A673 (cell line): ENCODE data around the gene FAM229A. TPM values are rescaled to one million over a fixed set of nuclear protein-coding genes. Genes with fewer than 3 reads are reported as not detected.

ENCODE experiments used
- BruUV-seq: library from RNA; stranded (reverse); fragments of 400-500 nt; replicated peaks from 2 replicates; lab custom pipeline; 2021; lab: Mats Ljungman, UMichigan
- CTCF ChIA-PET: fragments of 300-600 bp; sonication (Branson Sonifier 250); formaldehyde crosslinking; loops from one replicate; lab custom pipeline; 2022; ENCODE audit warnings: antibody characterized with exemption; lab: Charles Lee
- POLR2A ChIA-PET: fragments of 300-600 bp; sonication (Branson Sonifier 250); formaldehyde crosslinking; loops from one replicate; lab custom pipeline; 2022; ENCODE audit warnings: antibody characterized with exemption; ENCODE audit not compliant: low non-redundant PET; lab: Charles Lee
- DNase-seq: peaks from one replicate; pipeline ENCODE4 v3.0.0-alpha.2; 2015; ENCODE audit warnings: low spot score
- H3K27ac ChIP-seq: fragments of 200-600 bp; sonication (generic); 2 replicates; pipeline ENCODE4 v1.5.1; 2016; ENCODE audit warnings: mixed run types, low read depth, mild to moderate bottlenecking, mixed read lengths, antibody characterized with exemption, low read length; ENCODE audit not compliant: poor library complexity, severe bottlenecking
- H3K27me3 ChIP-seq: fragments of 200-600 bp; sonication (generic); replicated peaks from 2 replicates; pipeline ENCODE4 v1.6.1; 2017; ENCODE audit warnings: mixed run types, low read depth, mild to moderate bottlenecking, mixed read lengths, antibody characterized with exemption, low read length; ENCODE audit not compliant: insufficient read depth, poor library complexity
- H3K36me3 ChIP-seq: fragments of 200-600 bp; sonication (generic); 2 replicates; pipeline ENCODE4 v1.6.1; 2016; ENCODE audit warnings: mixed run types, mild to moderate bottlenecking, mixed read lengths, antibody characterized with exemption, low read length; ENCODE audit not compliant: insufficient read depth, poor library complexity, severe bottlenecking
- H3K4me1 ChIP-seq: fragments of 200-600 bp; sonication (generic); 2 replicates; pipeline ENCODE4 v1.6.1; 2017; ENCODE audit warnings: mixed run types, mild to moderate bottlenecking, mixed read lengths, antibody characterized with exemption, low read length; ENCODE audit not compliant: insufficient read depth, poor library complexity, severe bottlenecking
- H3K4me3 ChIP-seq: fragments of 200-600 bp; sonication (generic); 2 replicates; pipeline ENCODE4 v1.5.1; 2016; ENCODE audit warnings: low read depth, mixed run types, mild to moderate bottlenecking, mixed read lengths, low read length; ENCODE audit not compliant: poor library complexity, severe bottlenecking
- H3K9me3 ChIP-seq: fragments of 200-600 bp; sonication (generic); 2 replicates; pipeline ENCODE4 v1.6.1; 2016; ENCODE audit warnings: mixed run types, low read depth, mild to moderate bottlenecking, mixed read lengths, antibody characterized with exemption, low read length; ENCODE audit not compliant: poor library complexity, severe bottlenecking
- EZH2 ChIP-seq: fragments of 200-600 bp; sonication (generic); IDR thresholded peaks from 2 replicates; pipeline ENCODE4 v1.6.1; 2017; ENCODE audit warnings: borderline replicate concordance, low read depth, mild to moderate bottlenecking, mixed read lengths, antibody characterized with exemption, low read length; ENCODE audit not compliant: poor library complexity, severe bottlenecking
- intact Hi-C: fragments of 100-400 bp; cut with micrococcal nuclease; formaldehyde crosslinking; loops from one replicate; pipeline ENCODE4 v1.10.0; 2022; ENCODE audit not compliant: unreplicated experiment
- total RNA-seq: library from RNA; stranded (reverse); gene quantifications from 2 replicates; pipeline ENCODE4 v1.2.3, GENCODE V29; 2021
- TF ChIP-seq, protein P1 (sequence below): fragments of 300-800, 200-600 bp; sonication (generic); conservative IDR thresholded peaks from 2 replicates; pipeline ENCODE4 v1.5.1; 2017; ENCODE audit warnings: low read depth, mild to moderate bottlenecking, antibody characterized with exemption, low read length, moderate library complexity, mixed read lengths

Gene FAM229A
- total RNA-seq, 1 experiment from 2014 or later = 4.7 TPM

DNA sequence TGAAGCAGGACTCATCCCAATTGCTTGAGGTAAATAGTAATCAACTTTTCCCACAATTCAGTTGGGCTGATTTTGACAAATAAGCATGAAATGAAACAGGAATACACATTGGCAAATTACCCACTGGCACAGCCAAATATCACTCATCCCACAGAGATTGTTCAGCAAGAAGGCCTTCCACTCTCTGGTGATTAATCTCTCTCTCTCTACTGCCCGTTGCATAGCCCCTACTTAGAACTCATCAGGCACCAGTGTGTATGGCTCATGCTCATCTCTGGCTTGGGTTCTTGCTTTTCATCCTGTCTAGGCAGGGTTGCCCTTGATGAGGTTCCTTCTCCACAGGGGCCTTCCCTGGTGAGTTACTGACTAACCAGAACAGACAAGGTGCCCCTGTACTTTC lies 30.9 kb upstream of the FAM229A start:
- no TSS peak for BruUV-seq
- H3K9me3 ChIP-seq = no peaks in the 10 kb centered on the region
- H3K4me3 ChIP-seq = peak overlapping the region; percentile 70
- ChIA-PET CTCF (no interaction called here), POLR2A (no interaction called here)
- TF ChIP-seq, protein P1, sequence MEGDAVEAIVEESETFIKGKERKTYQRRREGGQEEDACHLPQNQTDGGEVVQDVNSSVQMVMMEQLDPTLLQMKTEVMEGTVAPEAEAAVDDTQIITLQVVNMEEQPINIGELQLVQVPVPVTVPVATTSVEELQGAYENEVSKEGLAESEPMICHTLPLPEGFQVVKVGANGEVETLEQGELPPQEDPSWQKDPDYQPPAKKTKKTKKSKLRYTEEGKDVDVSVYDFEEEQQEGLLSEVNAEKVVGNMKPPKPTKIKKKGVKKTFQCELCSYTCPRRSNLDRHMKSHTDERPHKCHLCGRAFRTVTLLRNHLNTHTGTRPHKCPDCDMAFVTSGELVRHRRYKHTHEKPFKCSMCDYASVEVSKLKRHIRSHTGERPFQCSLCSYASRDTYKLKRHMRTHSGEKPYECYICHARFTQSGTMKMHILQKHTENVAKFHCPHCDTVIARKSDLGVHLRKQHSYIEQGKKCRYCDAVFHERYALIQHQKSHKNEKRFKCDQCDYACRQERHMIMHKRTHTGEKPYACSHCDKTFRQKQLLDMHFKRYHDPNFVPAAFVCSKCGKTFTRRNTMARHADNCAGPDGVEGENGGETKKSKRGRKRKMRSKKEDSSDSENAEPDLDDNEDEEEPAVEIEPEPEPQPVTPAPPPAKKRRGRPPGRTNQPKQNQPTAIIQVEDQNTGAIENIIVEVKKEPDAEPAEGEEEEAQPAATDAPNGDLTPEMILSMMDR = no peak
- no peak for TF ChIP-seq EZH2
- DNase-seq = no peak
- H3K27me3 ChIP-seq = no peaks in the 10 kb centered on the region
- intact Hi-C loops = loop anchor here (5.0 kb wide), 1 partner anchor 56 kb away; the partner anchor contains the start of gene MARCKSL1
- peaks cover 4% of the 10 kb centered on the region for H3K36me3 ChIP-seq
- peak overlapping the region; percentile 85 for H3K27ac ChIP-seq
- H3K4me1 ChIP-seq = peaks cover 7% of the 10 kb centered on the region

DNA sequence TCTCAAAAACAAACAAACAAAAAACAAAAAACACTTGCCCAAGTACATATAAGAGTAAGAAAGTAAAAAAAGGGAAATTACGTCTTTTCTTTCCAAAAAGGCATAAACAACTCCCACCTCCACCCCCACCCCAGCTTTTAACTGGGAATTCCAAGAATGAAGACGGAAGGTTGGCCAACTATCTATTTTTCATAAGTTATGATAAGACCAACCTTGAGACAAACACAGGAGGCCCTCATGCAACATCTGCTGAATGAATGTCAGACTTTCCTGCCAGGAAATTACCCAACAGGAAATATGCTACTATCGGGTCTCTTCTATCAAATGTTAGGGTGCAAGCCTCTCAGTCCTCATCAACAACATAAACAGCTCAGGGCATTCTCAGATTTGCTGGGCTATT lies 30.0 kb upstream of the FAM229A start:
- Histone ChIP-seq H3K27ac (no peak overlapping the region), H3K4me1 (peaks cover 7% of the 10 kb centered on the region), H3K27me3 (no peaks in the 10 kb centered on the region), H3K9me3 (no peaks in the 10 kb centered on the region), H3K36me3 (peaks cover 4% of the 10 kb centered on the region), H3K4me3 (no peak overlapping the region)
- no TSS peak for BruUV-seq
- ChIA-PET CTCF (no interaction called here), POLR2A (interaction anchor here (0.7 kb wide), 1 partner anchor 382 kb away, joined by 4 read pairs; no protein-coding TSS in a partner anchor)
- DNase-seq = no peak
- TF ChIP-seq, protein P1 = no peak
- no peak for TF ChIP-seq EZH2
- intact Hi-C loops = loop anchor here (5.0 kb wide), 1 partner anchor 55 kb away; the partner anchor contains the start of gene MARCKSL1

DNA sequence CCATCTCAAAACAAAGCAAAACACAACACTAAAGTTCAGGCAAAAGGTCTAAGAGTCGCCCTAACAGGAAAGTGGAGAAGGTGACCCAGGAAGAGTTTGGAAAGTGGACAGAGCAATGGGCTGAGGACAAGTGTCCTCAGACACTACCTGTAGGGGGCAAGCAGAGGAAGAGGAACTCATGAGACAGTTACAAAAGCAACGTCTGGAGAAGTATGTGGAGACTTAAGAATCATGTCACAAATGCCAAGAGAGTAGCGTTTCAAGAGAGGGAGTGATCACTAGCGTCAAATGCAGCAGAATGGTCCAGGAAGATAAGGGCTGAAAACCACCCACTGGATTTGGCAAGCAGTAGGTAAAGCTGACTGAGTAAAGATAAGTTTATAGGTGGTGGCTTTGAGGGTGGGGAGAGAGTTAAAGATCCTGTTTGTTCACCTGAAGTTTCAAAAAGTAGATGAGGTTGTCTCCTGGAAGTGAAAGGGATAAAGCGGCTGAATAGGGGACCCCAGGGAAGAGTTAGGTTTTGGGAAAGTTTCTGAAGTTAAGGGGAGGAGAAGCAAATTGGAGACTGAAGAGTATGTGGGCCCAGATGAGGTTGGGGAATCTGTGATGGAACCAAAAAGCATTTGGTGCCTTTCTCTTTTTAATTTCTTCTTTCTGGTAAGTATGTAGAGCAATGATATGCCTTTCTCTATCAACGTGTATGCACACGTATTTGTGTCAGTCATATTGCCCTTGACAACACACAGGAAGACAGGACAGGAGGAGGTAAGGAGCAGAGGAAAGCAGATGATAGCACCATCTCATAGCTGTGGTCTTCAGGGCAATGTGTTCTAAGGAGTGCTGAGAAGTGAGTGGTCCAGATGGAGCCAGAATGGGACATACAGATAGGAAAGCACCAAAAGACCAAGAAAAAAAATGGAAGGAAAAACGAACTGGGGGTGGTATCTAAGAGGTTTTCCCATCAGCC lies 28.9 kb upstream of the FAM229A start:
- no TSS peak for BruUV-seq

More for the DNA sequence above, 28.9 kb upstream of the FAM229A start:
- no peak overlapping the region for H3K4me3 ChIP-seq
- no peak overlapping the region for H3K27ac ChIP-seq
- POLR2A ChIA-PET = no interaction called here
- intact Hi-C loops = loop anchor here (5.0 kb wide), 1 partner anchor 54 kb away; the partner anchor contains the start of gene MARCKSL1
- peaks cover 12% of the 10 kb centered on the region for H3K36me3 ChIP-seq
- no peaks in the 10 kb centered on the region for H3K9me3 ChIP-seq
- H3K4me1 ChIP-seq = peaks cover 7% of the 10 kb centered on the region
- DNase-seq = no peak
- CTCF ChIA-PET = no interaction called here
- no peaks in the 10 kb centered on the region for H3K27me3 ChIP-seq
- TF ChIP-seq, protein P1 = no peak
- TF ChIP-seq EZH2 = no peak
